HG03135 (cell line): ENCODE measurements around the gene EPC1.
"Not testable (repeated sequence)": the region's sequence is repeated elsewhere in the genome, so short reads cannot be mapped to it uniquely, and the experiment has no call there.

ENCODE experiments used
- ATAC-seq: cut with Tn5 transposase; IDR thresholded peaks from one replicate; pipeline ENCODE4 v1.9.1; 2021; ENCODE audit warnings: mild to moderate bottlenecking, moderate library complexity; ENCODE audit not compliant: unreplicated experiment

The EPC1 gene, protein sequence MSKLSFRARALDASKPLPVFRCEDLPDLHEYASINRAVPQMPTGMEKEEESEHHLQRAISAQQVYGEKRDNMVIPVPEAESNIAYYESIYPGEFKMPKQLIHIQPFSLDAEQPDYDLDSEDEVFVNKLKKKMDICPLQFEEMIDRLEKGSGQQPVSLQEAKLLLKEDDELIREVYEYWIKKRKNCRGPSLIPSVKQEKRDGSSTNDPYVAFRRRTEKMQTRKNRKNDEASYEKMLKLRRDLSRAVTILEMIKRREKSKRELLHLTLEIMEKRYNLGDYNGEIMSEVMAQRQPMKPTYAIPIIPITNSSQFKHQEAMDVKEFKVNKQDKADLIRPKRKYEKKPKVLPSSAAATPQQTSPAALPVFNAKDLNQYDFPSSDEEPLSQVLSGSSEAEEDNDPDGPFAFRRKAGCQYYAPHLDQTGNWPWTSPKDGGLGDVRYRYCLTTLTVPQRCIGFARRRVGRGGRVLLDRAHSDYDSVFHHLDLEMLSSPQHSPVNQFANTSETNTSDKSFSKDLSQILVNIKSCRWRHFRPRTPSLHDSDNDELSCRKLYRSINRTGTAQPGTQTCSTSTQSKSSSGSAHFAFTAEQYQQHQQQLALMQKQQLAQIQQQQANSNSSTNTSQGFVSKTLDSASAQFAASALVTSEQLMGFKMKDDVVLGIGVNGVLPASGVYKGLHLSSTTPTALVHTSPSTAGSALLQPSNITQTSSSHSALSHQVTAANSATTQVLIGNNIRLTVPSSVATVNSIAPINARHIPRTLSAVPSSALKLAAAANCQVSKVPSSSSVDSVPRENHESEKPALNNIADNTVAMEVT

GRCh38 chr10:32346551-32347362, at the start of gene EPC1:
EPC1 (minus strand) TSS chr10:32347158; CDS start chr10:32346915, 243 bp downstream.
- peak; percentile 68 for ATAC-seq

DNA sequence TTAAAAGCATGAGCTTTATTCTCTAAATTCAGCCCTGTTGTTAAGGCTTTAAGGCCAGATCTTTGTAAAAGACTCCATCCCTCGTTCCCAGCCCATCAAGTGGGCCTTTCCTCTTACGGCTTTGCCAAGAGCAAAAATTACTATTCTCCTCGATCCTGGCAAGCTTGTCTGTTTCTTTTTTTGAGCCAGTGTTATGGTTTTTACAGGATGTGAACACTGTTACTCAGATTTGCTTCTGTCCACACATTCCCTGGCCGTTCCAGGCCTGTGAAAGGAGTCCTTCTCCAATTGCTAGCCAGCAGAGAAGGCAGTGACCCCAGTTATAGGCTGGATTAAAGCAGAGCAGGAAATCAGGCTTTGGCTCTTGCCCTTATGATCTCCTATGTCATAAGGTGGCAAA, 47.0 kb upstream of the EPC1 start:
- ATAC-seq, result no peak

DNA sequence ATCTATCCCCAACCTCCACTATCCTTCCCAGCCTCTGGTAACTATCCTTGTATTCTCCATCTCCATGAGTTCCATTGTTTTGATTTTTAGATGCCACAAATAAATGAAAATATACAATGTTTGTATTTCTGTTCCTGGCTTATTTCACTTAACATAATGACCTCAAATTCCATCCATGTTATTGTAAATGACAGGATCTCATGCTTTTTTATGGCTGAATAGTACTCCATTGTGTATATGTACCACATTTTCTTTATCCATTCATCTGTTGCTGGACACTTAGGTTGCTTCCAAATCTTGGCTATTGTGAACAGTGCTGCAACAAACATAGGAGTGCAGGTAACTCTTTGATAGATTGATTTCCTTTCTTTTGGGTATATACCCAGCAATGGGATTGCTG, 45.3 kb upstream of the EPC1 start:
- not testable (repeated sequence) for ATAC-seq

DNA sequence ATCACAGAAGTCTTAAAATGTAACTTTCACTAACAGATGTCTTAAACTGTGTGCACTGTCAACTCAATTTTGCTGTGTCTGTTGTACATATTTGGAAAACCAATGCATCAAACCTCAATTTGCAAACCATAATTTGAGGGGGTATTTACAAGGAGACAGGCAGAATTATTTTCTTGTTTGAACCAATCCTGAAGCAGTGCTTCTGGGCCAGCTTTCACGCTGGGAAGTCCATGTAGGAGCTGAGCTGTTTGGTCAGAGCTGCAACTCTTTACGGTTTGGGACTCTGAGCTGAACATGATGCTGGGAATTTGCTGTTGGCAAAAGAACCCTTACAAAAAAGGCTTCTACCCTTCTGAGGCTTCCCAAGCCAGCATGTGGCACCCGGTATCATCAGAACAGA, 43.2 kb upstream of the EPC1 start:
- ATAC-seq, result no peak

DNA sequence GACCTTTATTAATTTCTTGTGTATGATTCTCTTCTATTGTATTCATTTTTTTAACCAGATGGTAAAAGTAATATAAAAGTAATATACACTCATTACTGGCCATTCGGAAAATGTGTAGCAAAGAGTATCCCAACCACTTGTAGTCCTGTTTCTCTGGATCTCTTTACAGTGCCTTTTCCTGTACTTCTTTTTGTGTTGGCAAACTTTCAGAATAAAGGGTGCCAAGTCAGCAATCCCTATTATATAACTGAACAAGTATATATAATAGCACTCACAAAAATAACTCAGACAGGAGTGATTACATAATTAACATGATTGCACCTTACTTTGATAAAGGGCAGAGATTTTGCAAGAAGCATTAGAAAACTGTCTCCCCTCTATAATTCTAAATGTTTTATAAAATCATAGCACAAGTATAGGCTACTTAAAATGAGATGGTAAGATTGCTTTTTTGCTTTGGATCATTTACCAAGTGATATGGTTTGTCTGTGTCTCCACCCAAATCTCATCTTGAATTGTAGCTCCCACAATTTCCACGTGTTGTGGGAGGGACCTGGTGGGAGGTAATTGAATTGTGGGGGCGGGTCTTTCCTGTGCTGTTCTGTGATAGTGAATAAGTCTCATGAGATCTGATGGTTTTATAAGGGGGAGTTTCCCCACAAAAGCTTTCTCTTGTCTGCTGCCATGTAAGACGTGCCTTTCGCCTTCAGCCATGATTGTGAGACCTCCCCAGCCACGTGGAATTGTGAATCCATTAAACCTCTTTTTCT, 41.5 kb upstream of the EPC1 start:
- ATAC-seq, result no peak

GRCh38 chr10:32386623-32387260, 39.8 kb upstream of the EPC1 start:
- no peak for ATAC-seq

DNA sequence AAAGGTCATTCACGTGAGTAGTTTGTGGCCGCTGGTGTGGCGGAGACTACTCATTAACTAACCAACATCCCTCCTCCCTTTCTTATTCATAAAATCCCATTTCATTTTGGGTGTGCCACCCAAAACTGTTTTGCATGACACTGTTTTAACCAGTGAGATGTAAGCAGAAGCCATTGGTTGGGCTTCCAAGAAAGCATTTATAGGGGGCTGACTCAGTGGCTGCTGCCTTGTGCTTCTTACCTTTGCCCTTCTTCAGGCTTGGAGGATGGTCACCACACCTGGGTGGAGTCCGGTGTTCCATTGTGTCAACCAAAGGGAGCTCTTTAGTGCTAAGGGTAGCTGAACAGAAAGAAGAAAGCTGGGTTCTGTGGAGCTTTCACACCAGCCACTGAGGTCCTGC, 37.2 kb upstream of the EPC1 start:
- ATAC-seq, result no peak

DNA sequence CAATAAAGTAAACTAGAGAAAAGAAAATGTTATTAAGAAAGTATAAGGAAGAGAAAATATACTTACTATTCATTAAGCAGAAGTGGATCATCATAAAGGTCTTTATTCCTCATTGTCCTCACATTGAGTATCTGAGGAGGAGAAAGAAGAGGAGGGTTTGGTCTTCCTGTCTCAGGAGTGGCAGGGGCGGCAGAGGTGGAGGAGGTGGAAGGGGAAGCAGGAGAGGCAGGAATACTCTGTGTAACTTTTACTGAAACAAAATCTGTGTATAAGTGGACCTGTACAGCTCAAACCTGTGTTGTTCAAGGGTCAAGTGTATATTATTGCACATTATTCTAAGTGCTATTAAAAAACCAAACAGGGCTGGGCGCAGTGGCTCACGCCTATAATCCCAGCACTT, 34.2 kb upstream of the EPC1 start:
- ATAC-seq, result no peak

DNA sequence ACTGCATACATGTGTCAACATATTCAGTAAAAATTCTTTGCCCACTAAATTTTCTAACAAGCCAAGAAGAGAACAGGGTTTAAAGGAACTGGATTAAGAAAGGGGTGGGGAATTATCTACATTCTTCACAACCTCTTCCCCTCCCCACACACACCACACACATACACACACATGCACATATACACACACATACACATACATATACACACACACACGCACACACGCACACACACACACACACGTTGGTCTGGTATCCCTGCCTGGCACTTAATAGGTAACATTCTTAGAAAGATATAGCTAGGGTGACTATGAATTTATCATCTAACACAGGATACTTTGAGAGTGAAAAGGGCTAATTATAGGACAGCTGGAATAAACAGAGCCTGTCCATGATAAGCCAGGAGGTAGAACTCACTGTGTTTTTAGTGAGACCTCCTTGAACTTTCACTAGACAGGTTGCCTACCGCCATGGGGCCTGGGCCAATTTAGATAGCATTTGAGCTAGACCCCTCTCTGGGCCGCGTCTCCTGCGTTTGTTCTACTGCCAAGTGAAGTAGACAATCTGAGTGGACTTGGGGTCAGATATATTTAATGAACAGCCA, 33.1 kb upstream of the EPC1 start:
- no peak for ATAC-seq

- ATAC-seq, result no peak
These were observed 32.5 kb upstream of the EPC1 start for GRCh38 chr10:32379318-32379949.

DNA sequence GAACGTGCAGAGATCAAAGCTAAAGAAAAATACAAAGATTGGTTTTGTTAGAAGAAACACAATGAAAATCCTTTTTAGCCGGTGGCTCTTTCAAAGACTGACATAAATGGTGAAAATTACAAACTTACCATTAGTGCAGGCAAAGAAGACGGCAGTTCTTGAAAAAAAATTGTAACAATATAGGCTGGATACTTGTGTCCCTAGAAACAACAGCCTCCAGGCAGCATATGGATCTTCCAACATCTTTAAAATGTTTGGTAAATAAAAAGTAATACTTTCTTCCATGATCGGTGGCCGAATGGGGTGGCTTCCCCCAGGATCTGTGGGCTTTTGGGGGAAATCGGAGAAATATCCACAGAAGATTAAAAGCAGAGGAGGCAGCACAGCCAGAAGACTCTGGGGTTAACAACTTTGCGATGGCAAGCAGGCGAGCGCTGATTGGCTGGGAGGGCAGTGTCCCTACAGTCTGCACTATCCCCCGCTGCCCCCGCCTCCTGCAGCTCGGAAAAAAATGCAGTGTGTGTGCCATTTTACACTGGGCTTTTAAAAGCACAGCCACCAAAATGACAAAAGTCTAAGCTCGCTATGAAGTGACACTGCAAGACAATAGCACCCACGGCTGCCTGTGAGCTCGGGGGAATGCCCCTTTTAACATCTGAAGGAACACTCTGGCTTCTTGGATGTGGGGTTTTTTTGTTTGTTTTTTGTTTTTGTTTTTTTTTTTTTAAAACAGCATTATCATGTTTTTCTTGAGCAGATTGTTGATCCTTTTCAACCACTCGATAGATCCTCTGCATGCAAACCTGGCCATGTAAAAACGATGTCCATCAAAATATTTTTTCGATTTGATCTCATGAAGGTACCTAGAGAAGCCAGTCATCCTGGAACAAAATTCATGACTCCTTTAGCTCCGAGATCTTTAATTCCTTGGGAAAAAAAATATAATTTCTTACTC, 31.7 kb upstream of the EPC1 start:
- ATAC-seq, result peak; percentile 93

- ATAC-seq, result peak; percentile 38
These were observed 30.7 kb upstream of the EPC1 start for GRCh38 chr10:32377458-32378259.

- no peak for ATAC-seq
These were observed 29.8 kb upstream of the EPC1 start for GRCh38 chr10:32376771-32377170.

- no peak for ATAC-seq
These were observed 29.1 kb upstream of the EPC1 start for GRCh38 chr10:32376097-32376496.

DNA sequence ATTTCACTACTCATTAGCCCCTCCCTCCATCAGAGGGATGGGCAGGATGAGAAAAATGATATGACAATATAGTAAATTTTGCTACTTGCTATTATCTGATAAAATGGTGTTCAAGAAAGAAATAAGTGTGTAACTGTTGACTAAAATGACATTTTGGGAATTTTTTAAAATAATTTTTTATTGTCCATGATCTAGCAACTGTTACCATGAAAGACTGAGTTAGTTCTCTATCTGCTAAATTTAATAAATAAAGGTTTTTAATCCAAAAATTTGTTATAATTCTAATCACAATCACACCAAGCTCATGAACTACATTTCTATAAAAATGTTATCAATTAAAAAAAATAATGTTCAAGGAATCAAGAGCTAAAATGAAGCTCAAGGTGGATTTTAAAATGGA, 28.7 kb upstream of the EPC1 start:
- no peak for ATAC-seq

GRCh38 chr10:32374605-32375004, 27.6 kb upstream of the EPC1 start:
- no peak for ATAC-seq

DNA sequence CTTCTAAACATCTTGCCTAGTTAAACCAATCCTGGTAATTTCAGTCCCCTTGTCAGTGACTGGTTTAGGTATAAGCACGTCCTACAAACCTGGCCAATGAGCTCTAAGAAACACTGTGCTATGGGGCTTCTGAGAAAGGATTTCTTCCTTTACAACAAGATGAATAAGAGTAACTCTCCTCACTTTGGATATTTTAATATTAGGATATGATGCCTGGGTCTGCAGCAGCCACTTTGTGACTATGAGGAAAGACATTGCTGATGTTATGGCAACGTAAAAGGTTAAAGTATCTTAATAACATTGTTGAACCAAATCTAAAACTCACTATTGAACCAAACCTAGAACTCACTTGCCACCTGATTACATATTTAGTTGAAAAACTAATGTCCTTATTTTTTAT, 26.5 kb upstream of the EPC1 start:
- ATAC-seq, result no peak
